ENCODE measurements around the gene ENTHD1. TPM values are rescaled to one million over a fixed set of nuclear protein-coding genes. Genes with fewer than 3 reads are reported as not detected.

Gene ENTHD1
- total and polyA plus RNA-seq, 2 of the 4 experiments (the other 2 are of a cell fraction), result not detected

DNA sequence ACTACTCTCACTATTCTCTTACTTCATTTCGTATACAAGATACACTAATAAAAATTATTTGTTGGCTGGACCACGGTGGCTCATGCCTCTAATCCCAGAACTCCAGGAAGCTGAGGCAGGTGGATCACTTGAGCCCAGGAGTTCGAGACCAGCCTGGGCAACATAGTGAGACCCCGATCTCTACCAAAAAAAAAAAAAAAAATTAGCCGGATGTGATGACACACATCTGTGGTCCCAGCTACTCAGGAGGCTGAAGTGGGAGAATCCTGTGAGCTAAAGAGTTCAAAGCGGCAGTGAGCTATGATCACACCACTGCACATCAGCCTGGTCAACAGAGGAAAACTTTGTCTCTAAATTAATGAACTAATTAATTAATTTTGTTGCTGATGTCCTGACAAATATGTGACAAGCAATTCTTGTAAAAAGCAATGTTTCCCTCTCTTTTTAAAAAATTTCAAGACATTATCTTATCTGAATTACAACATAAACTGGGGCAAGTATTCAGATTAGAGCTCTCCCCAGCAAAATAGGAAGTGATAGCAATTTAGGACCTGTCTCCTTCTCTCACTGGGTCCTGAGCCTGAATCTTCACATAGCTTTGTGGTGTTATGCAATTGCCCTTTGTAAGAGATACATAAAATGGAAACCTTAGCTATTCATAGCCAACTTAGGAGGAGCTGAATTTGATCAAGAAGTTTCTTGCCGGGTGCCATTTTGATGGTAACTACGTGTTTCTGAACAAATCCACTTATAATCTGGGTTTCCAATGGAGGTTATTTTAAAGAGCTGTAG lies 49.1 kb upstream of the ENTHD1 start:
- ATAC-seq (ENCODE audit: low read depth), result no peak
- H3K4me3 ChIP-seq (ENCODE audit: insufficient read depth, low read depth, low read length), result no peak overlapping the region
- no peak overlapping the region for H2BK5ac ChIP-seq (ENCODE audit: low read depth, low read length, poor library complexity, severe bottlenecking)
- no peak overlapping the region for H4K91ac ChIP-seq (ENCODE audit: insufficient read depth, low read depth, low read length)
- H3K23ac ChIP-seq (ENCODE audit: low read depth, low read length), result no peak overlapping the region
- BruUV-seq (replicated peaks), result no TSS peak
- no CpG with 5 or more reads among the region's 8 CpGs for WGBS, 2 experiments (ENCODE audit: extremely low coverage in 2 of 2, insufficient read length in 1 of 2)
- no peak overlapping the region for H2AFZ ChIP-seq (replicated peaks; ENCODE audit: low read length, poor library complexity)
- intact Hi-C loops (cut with micrococcal nuclease), result no loop called here
- no peaks in the 10 kb centered on the region for H3K9me1 ChIP-seq (ENCODE audit: insufficient read depth, low read length)
- no peak overlapping the region for H3K18ac ChIP-seq (ENCODE audit: low read depth, low read length)
- H2AK9ac ChIP-seq (replicated peaks; ENCODE audit: low read depth, low read length, poor library complexity), result no peak overlapping the region
- dilution Hi-C loops (cut with HindIII; ENCODE audit: low sequenced_read_pairs, unreplicated experiment), result no loop called here
- no peaks in the 10 kb centered on the region for H3K79me1 ChIP-seq (ENCODE audit: low read depth in 1 of 2, low read length in 2 of 2)
- H3K36me3 ChIP-seq (ENCODE audit: control insufficient read depth, insufficient read depth, low read length), result no peaks in the 10 kb centered on the region
- no peak overlapping the region for H3K14ac ChIP-seq (replicated peaks; ENCODE audit: low read depth, low read length)
- DNase-seq, result no peak
- H4K8ac ChIP-seq (ENCODE audit: low read depth in 2 of 2, low read length in 2 of 2), result no peak overlapping the region
- no peak overlapping the region for H2BK20ac ChIP-seq (ENCODE audit: low read depth, low read length)
- no peak overlapping the region for H3K56ac ChIP-seq (ENCODE audit: extremely low read depth, insufficient read depth, low read length)
- H2BK15ac ChIP-seq (ENCODE audit: low read depth, low read length), result no peak overlapping the region
- no peak overlapping the region for H2AK5ac ChIP-seq (ENCODE audit: low read depth, low read length)
- ChIA-PET CTCF (no interaction called here), POLR2A (ENCODE audit: unreplicated experiment) (no interaction called here)
- no peak overlapping the region for H4K5ac ChIP-seq (ENCODE audit: low read depth, low read length)
- in situ Hi-C loops (cut with MboI; ENCODE audit: low sequenced_read_pairs), result no loop called here
- peaks cover 44% of the 10 kb centered on the region for H3K27me3 ChIP-seq (ENCODE audit: control insufficient read depth, insufficient read depth, low read length)
- no peak overlapping the region for H3K9ac ChIP-seq (ENCODE audit: low read depth, low read length)
- no peaks in the 10 kb centered on the region for H3K4me1 ChIP-seq (ENCODE audit: control insufficient read depth, insufficient read depth, low read length)
- H2BK120ac ChIP-seq (ENCODE audit: low read depth, low read length), result no peak overlapping the region
- H4K20me1 ChIP-seq (ENCODE audit: insufficient read depth, low read length), result no peaks in the 10 kb centered on the region
- no peak overlapping the region for H3K27ac ChIP-seq (ENCODE audit: insufficient read depth, low read length)
- H3K4ac ChIP-seq (ENCODE audit: low read depth, low read length), result no peak overlapping the region
- H3K9me3 ChIP-seq (ENCODE audit: control insufficient read depth, insufficient read depth, low read length), result no peaks in the 10 kb centered on the region
- no peak overlapping the region for H3K4me2 ChIP-seq (ENCODE audit: low read depth, low read length)
- no peak for TF ChIP-seq CHD1 (IDR thresholded peaks at IDR 0.05; ENCODE audit: low read depth, low read length)
- no peak for TF ChIP-seq NFE2L2 (IDR thresholded peaks at IDR 0.05; ENCODE audit: low read depth, low read length)
- TF ChIP-seq BHLHE40 (IDR thresholded peaks at IDR 0.05; ENCODE audit: low read depth, low read length), result no peak
- TF ChIP-seq, protein P1, sequence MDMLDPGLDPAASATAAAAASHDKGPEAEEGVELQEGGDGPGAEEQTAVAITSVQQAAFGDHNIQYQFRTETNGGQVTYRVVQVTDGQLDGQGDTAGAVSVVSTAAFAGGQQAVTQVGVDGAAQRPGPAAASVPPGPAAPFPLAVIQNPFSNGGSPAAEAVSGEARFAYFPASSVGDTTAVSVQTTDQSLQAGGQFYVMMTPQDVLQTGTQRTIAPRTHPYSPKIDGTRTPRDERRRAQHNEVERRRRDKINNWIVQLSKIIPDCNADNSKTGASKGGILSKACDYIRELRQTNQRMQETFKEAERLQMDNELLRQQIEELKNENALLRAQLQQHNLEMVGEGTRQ (IDR thresholded peaks at IDR 0.05; ENCODE audit: low read depth, low read length), result no peak
- TF ChIP-seq MAZ (IDR thresholded peaks at IDR 0.05; ENCODE audit: borderline replicate concordance, low read depth, low read length), result no peak
- TF ChIP-seq MAFK (IDR thresholded peaks at IDR 0.05; ENCODE audit: low read depth, low read length), result no peak
- no peak for TF ChIP-seq RFX5 (IDR thresholded peaks at IDR 0.05; ENCODE audit: low read depth, low read length)
- no peak for TF ChIP-seq RAD21 (IDR thresholded peaks at IDR 0.05; ENCODE audit: low read length)
- TF ChIP-seq RCOR1 (IDR thresholded peaks at IDR 0.05; ENCODE audit: insufficient replicate concordance, low read length), result no peak
- TF ChIP-seq CEBPB (IDR thresholded peaks at IDR 0.05; ENCODE audit: low read depth, low read length), result no peak
- TF ChIP-seq, protein P2, sequence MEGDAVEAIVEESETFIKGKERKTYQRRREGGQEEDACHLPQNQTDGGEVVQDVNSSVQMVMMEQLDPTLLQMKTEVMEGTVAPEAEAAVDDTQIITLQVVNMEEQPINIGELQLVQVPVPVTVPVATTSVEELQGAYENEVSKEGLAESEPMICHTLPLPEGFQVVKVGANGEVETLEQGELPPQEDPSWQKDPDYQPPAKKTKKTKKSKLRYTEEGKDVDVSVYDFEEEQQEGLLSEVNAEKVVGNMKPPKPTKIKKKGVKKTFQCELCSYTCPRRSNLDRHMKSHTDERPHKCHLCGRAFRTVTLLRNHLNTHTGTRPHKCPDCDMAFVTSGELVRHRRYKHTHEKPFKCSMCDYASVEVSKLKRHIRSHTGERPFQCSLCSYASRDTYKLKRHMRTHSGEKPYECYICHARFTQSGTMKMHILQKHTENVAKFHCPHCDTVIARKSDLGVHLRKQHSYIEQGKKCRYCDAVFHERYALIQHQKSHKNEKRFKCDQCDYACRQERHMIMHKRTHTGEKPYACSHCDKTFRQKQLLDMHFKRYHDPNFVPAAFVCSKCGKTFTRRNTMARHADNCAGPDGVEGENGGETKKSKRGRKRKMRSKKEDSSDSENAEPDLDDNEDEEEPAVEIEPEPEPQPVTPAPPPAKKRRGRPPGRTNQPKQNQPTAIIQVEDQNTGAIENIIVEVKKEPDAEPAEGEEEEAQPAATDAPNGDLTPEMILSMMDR (conservative IDR thresholded peaks at IDR 0.05; ENCODE audit: low read depth, low read length), result no peak
- no peak for TF ChIP-seq FOS (IDR thresholded peaks at IDR 0.05; ENCODE audit: low read depth, low read length)
- TF ChIP-seq SMC3 (IDR thresholded peaks at IDR 0.05; ENCODE audit: low read depth, low read length), result no peak
- no peak for TF ChIP-seq POLR2A (IDR thresholded peaks at IDR 0.05; ENCODE audit: low read depth, low read length)
- TF ChIP-seq MXI1 (IDR thresholded peaks at IDR 0.05; ENCODE audit: borderline replicate concordance, low read depth, low read length), result no peak
